SK-N-MC (cell line): ENCODE data around the gene LCP2.

Source experiments
- DNase-seq: peaks from one replicate; pipeline ENCODE4 v3.0.0-alpha.2; 2011; ENCODE audit warnings: low read depth, low spot score
- H3K27ac ChIP-seq: fragments of 200-600 bp; sonication (generic); 2 replicates; pipeline ENCODE4 v1.5.1; 2016; ENCODE audit warnings: mixed run types
- H3K36me3 ChIP-seq: fragments of 200-600 bp; sonication (generic); 2 replicates; pipeline ENCODE4 v1.6.1; 2017; ENCODE audit warnings: antibody characterized with exemption, low read length, mixed read lengths; ENCODE audit not compliant: insufficient read depth
- H3K4me3 ChIP-seq: fragments of 200-600 bp; sonication (generic); 2 replicates; pipeline ENCODE4 v1.5.1; 2016
- H3K9ac ChIP-seq: fragments of 200-600 bp; sonication (generic); 2 replicates; pipeline ENCODE4 v1.8.0; 2017; ENCODE audit warnings: mixed run types, mixed read lengths; ENCODE audit not compliant: insufficient read length
- H3K9me3 ChIP-seq: fragments of 200-600 bp; sonication (generic); 2 replicates; pipeline ENCODE4 v1.6.1; 2017; ENCODE audit warnings: low read depth, mild to moderate bottlenecking, antibody characterized with exemption, low read length, moderate library complexity, mixed read lengths
- EZH2 ChIP-seq: fragments of 200-600 bp; sonication (generic); IDR thresholded peaks from one replicate; pipeline ENCODE4 v1.6.1; 2017; ENCODE audit warnings: antibody characterized with exemption
- FOXP2 ChIP-seq: optimal IDR thresholded peaks from 2 replicates; pipeline ENCODE3; 2011; ENCODE audit warnings: mild to moderate bottlenecking, moderate library complexity; ENCODE audit not compliant: insufficient read depth; ENCODE audit errors: extremely low read length, control extremely low read depth
- POLR2AphosphoS5 ChIP-seq: IDR thresholded peaks from 2 replicates; pipeline ENCODE4 v1.6.1; 2012; ENCODE audit warnings: mild to moderate bottlenecking, low read depth, low read length, borderline replicate concordance

Gene LCP2

DNA sequence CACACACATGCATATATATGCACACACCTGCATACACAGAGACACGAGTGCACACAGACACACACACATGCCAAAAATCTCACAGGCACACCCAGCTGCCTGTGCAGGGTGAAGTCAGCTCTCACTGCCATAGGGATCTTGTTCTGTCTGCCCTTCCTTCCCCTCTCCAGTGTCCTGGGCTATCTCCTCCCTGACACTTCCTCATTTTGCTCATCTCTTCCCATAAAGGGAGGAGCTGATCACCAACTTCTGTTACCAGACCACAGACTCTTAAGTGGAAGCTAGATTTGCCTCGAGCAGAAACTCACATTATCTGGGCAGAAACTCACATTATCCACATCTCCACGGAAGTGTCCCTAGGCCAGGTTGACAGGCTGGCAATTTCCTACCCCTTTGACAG, 28.7 kb downstream of the LCP2 start:
- Histone ChIP-seq H3K9me3 (no peaks in the 10 kb centered on the region), H3K27ac (no peak overlapping the region), H3K9ac (no peak overlapping the region), H3K4me3 (no peak overlapping the region), H3K36me3 (no peaks in the 10 kb centered on the region)
- DNase-seq: no peak
- TF ChIP-seq POLR2AphosphoS5 (no peak), EZH2 (no peak), FOXP2 (no peak)

DNA sequence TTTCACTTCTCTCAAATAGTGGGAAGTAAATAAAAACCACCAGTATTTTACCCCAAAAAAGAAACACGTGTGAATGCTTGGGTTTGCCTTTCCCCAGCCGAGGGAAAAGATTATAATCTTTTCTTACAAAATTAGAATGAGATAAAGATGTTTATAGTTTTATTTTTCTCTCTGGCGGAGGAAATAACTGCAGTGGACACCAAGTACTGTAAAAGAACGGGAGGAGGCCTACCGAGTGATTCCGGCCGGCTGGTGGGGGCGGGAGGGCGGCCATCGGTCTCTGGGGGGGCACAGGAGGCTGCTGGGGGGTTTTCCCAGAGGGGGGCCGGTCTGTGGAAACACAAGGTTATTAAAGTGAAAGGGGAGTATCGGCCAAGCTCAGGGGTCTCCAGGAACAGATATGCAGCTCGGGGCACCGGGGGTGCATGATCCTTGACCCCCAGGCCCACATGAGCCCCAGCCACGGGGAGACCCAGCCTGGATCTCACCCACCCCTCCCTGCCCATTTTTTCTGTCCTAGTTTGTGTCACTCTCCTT, 29.4 kb downstream of the LCP2 start:
- DNase-seq: no peak
- no peak overlapping the region for H3K4me3 ChIP-seq
- no peak overlapping the region for H3K27ac ChIP-seq
- H3K36me3 ChIP-seq: no peaks in the 10 kb centered on the region
- no peak overlapping the region for H3K9ac ChIP-seq
- no peaks in the 10 kb centered on the region for H3K9me3 ChIP-seq
- TF ChIP-seq FOXP2 (no peak), EZH2 (no peak), POLR2AphosphoS5 (no peak)

DNA sequence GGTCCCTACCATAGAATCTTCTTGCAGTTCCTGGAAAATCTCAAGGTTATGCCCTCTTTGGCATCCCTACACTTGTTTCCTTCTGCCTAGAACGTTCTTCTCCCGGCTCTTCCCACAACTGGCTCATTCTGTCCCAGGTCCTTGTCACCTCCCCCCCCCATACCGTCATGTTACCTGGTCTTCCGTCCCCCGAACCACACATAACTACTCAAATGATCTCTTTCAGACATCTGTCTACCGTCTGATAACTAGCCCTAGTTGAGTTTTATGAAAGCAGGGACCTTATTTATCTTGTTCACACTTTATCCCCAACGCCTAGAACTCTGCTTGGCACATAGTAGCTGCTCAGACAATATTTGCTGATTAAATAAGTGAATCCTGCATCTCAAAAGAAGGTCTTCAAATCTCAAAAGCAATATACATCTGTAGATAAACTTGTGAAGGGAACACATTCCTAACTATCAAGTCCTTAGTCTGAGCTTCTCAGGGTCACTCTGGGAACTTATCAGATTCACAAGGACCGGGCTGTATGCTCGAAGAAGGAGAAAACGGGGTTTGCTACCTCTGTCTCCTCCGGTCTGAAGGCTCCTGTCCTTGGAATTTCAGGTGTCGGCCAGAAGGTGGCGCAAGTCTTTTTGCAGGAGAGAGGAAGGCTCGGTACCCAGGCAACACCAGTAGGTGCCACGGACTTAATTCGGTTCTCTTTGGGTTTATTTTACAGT, 30.0 kb downstream of the LCP2 start:
- no peaks in the 10 kb centered on the region for H3K36me3 ChIP-seq
- H3K4me3 ChIP-seq: no peak overlapping the region
- H3K9ac ChIP-seq: no peak overlapping the region
- DNase-seq: no peak
- no peak overlapping the region for H3K27ac ChIP-seq
- TF ChIP-seq EZH2 (no peak), FOXP2 (no peak), POLR2AphosphoS5 (no peak)
- H3K9me3 ChIP-seq: no peaks in the 10 kb centered on the region

DNA sequence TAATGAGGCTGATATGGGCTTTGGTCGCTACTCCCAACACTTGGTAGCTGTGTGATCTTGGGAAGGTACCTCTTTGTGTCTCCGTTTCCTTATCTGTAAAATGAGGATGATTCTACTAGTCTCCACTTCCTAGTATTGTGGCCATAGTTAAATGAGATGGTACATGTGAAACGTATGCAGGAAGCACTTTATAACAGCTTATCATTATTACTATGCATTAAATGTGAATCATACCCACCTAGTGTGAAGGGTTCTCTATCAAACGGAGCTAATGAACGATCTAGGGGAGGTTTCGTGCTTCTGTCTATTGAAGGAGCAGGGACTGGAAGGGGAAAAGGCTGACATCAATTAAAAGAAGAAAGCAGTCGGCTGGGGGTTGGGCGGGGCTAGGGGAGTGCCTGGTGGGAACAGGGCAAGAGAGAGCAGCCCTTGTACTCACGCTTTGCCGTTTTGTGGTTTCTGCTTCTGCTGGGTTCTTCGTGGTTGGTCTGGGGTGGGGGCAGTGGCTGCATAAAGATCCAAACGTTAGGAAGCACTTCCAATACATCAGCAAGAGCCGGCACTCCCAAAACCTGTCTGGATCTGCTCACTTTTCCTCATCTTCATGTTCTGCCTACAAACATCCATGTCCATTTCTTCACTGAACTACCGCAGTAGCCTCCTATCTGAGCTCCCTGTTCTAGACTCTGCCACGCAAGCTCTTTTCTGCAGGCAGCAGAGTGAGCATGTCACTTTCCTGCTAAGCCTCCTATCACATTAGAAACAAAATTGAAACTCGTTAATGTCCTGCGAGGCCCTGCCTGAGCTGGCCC, 30.8 kb downstream of the LCP2 start:
- no peak overlapping the region for H3K27ac ChIP-seq

DNA sequence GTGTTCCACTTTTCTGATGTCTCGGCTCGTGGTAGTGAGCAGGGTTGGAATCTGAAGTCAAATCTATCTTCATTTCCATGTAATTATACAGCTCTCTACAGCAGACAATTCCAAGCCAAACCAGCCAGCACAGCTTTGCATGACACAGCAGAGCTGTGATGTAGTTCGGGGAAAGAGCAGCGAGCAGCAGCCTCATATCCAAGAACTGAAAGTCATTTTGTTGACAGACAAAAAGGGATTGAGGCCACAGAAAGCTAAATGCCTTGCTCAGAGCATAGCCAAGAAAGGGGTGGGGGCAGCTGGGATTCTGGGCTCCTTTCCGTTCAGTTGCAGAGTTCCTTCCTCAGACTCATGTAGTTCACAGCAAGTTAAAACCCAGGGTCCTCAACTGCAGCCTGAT, 32.1 kb downstream of the LCP2 start:
- Histone ChIP-seq H3K36me3 (no peaks in the 10 kb centered on the region), H3K9me3 (no peaks in the 10 kb centered on the region), H3K27ac (no peak overlapping the region), H3K4me3 (no peak overlapping the region), H3K9ac (no peak overlapping the region)
- no peak for DNase-seq
- TF ChIP-seq EZH2 (no peak), POLR2AphosphoS5 (no peak), FOXP2 (no peak)

More for the DNA sequence above, 30.8 kb downstream of the LCP2 start:
- no peak for DNase-seq
- TF ChIP-seq FOXP2 (no peak), POLR2AphosphoS5 (no peak), EZH2 (no peak)
- Histone ChIP-seq H3K9me3 (no peaks in the 10 kb centered on the region), H3K4me3 (no peak overlapping the region), H3K36me3 (no peaks in the 10 kb centered on the region), H3K9ac (no peak overlapping the region)

DNA sequence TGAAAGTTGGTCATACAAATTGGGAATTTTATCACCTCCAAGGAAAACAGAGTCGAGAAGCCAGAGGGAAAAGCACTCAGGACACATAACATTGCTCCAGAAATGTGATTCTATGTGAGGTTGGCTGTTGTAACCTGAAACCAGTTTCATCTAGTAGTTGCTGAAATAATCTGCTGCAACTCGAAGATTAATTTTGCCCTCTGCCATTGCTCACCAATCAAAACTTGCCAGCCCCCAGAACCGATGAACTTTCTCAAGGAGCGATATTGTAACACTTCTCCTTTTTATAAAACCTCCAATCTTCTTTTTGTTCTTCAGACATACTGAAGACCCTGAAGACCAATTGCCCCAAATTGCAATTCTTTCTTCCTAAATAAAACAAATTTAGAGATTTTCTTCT, 33.7 kb downstream of the LCP2 start:
- Histone ChIP-seq H3K9ac (no peak overlapping the region), H3K27ac (no peak overlapping the region), H3K4me3 (no peak overlapping the region), H3K9me3 (no peaks in the 10 kb centered on the region), H3K36me3 (no peaks in the 10 kb centered on the region)
- TF ChIP-seq EZH2 (no peak), FOXP2 (no peak), POLR2AphosphoS5 (no peak)
- no peak for DNase-seq

DNA sequence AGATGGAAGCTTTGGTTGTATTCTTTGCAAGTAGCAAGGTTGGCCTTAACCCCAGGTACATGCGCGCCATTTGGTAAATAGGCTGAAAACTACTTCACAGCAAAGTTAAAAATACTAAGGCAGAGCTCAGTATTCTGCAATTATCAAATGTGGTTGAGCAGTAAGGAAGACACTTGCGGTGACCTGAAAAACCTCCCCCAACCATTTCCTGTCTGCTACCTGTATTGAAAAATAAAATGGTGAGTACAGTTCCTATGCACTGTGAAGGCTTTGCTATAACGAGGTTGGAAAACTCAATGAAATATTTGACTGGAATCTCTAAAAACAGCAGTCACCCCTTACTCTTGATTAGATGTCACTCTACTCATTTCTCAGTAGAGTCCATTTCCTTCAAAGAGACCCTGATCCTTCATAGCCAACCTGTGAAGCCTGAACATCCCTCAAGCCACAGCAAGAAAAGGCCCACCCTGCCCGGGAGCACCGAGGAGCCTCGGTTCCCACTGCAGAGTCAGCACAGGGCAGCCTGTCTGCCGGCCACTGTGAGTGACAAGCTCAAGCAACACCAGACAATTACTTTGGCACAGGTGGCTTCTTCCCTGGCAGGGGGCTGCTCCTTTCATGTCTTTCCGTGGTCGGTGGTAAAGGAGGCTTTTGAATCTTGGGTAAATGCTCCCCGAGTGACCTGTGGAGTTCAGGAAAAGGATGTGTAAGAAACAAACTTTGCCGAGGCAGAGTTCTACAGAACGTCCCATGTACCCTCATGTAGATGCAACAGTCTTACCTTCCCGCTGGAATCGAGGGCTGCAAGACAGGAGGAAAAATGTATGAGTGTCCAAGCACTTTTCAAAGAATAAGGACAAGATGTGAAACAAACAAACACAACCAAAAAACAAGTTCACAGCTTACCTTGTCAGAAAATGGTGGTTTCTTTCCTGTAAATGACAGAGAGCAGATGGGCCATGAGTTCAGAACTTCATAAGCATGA, 35.2 kb downstream of the LCP2 start:
- TF ChIP-seq EZH2 (no peak), POLR2AphosphoS5 (no peak), FOXP2 (no peak)
- no peak for DNase-seq
- no peaks in the 10 kb centered on the region for H3K36me3 ChIP-seq
- no peaks in the 10 kb centered on the region for H3K9me3 ChIP-seq
- no peak overlapping the region for H3K4me3 ChIP-seq
- H3K9ac ChIP-seq: no peak overlapping the region
- H3K27ac ChIP-seq: no peak overlapping the region
